ENCODE measurements around the gene SAMHD1. TPM values are rescaled to one million over a fixed set of nuclear protein-coding genes. Genes with fewer than 3 reads are reported as not detected.
A peak's percentile ranks its signal among the peaks of the same experiment; 100 is the strongest.
"Not testable (repeated sequence)": the region's sequence is repeated elsewhere in the genome, so short reads cannot be mapped to it uniquely, and the experiment has no call there.

SAMHD1 gene
- total RNA-seq, 5 donors from 2014 or later (not counting 1 experiment from before 2014, with no cell fraction given), result 218 to 437 (median 244) TPM

GRCh38 chr20:36917240-36917639 is 34.3 kb downstream of the SAMHD1 start:
- no peak for DNase-seq
- POLR2A ChIA-PET, result interaction anchor here in 1 of 2 donors (0.6 to 1.2 kb wide), 2 partner anchors 16 to 127 kb away, joined by 3 to 6 read pairs; no protein-coding TSS in a partner anchor
- ATAC-seq (replicated peaks in 1 of 4), result no peak
- H3K27me3 Mint-ChIP-seq, result no peaks in the 10 kb centered on the region
- no peaks in the 10 kb centered on the region for H3K9me3 Mint-ChIP-seq
- H3K36me3 Mint-ChIP-seq, result peaks cover 27% of the 10 kb centered on the region
- Histone ChIP-seq H3K27me3 (replicated peaks in 1 of 2; ENCODE audit: control insufficient read depth in 2 of 2, extremely low read depth in 1 of 2, insufficient read depth in 2 of 2, low read length in 1 of 2) (no peaks in the 10 kb centered on the region), H3K4me1 (ENCODE audit: control insufficient read depth in 1 of 2, extremely low read depth in 1 of 2, insufficient read depth in 2 of 2, low read length in 2 of 2) (peaks cover 0 to 15% of the 10 kb centered on the region in 2 experiments), H3K36me3 (ENCODE audit: control insufficient read depth in 2 of 2, extremely low read depth in 1 of 2, insufficient read depth in 1 of 2, low read length in 1 of 2) (peaks cover 13 to 85% of the 10 kb centered on the region in 2 donors), H3K27ac (ENCODE audit: low read length) (no peak overlapping the region), H3K4me3 (ENCODE audit: control insufficient read depth in 1 of 2, extremely low read depth in 1 of 2, low read length in 1 of 2) (no peak overlapping the region), H3K9me3 (no peaks in the 10 kb centered on the region)
- no peak overlapping the region for H3K4me3 Mint-ChIP-seq
- CTCF ChIA-PET, result interaction anchor here in 1 of 2 donors (0.6 to 1.5 kb wide), 2 partner anchors 91 to 128 kb away, joined by 3 read pairs; no protein-coding TSS in a partner anchor
- H3K4me1 Mint-ChIP-seq, result peaks cover 0 to 16% (median 13%) of the 10 kb centered on the region in 3 donors
- WGBS (ENCODE audit: insufficient coverage), result no CpG with 5 or more reads among the region's 6 CpGs
- H3K27ac Mint-ChIP-seq, result peak overlapping the region in 1 of 2 donors; percentile 22

GRCh38 chr20:36916199-36916598 is 35.3 kb downstream of the SAMHD1 start:
- H3K9me3 ChIP-seq, result no peaks in the 10 kb centered on the region
- peaks cover 37% of the 10 kb centered on the region for H3K36me3 Mint-ChIP-seq
- H3K4me3 Mint-ChIP-seq, result no peak overlapping the region
- no peak for ATAC-seq (replicated peaks in 1 of 4)
- no peak overlapping the region for H3K4me3 ChIP-seq (ENCODE audit: control insufficient read depth in 1 of 2, extremely low read depth in 1 of 2, low read length in 1 of 2)
- H3K4me1 ChIP-seq (ENCODE audit: control insufficient read depth in 1 of 2, extremely low read depth in 1 of 2, insufficient read depth in 2 of 2, low read length in 2 of 2), result peaks cover 0 to 14% of the 10 kb centered on the region in 2 experiments
- no peaks in the 10 kb centered on the region for H3K27me3 Mint-ChIP-seq
- no peak overlapping the region for H3K27ac ChIP-seq (ENCODE audit: low read length)
- no peaks in the 10 kb centered on the region for H3K9me3 Mint-ChIP-seq
- no peak for DNase-seq
- H3K27ac Mint-ChIP-seq, result peak overlapping the region in 1 of 2 donors; percentile 52
- peaks cover 0 to 16% (median 13%) of the 10 kb centered on the region in 3 donors for H3K4me1 Mint-ChIP-seq
- no peaks in the 10 kb centered on the region for H3K27me3 ChIP-seq (replicated peaks in 1 of 2; ENCODE audit: control insufficient read depth in 2 of 2, extremely low read depth in 1 of 2, insufficient read depth in 2 of 2, low read length in 1 of 2)
- WGBS (ENCODE audit: insufficient coverage), result 90% methylated on average over 2 of the region's 2 CpGs
- ChIA-PET POLR2A (interaction anchor here in 1 of 2 donors (0.5 kb wide), 1 partner anchor 156 kb away, joined by 3 read pairs; no protein-coding TSS in a partner anchor), CTCF (interaction anchor here (0.6 to 1.1 kb wide), 2 partner anchors 9 to 11 kb away, joined by 3 read pairs; no protein-coding TSS in a partner anchor)
- peaks cover 13 to 88% of the 10 kb centered on the region in 2 donors for H3K36me3 ChIP-seq (ENCODE audit: control insufficient read depth in 2 of 2, extremely low read depth in 1 of 2, insufficient read depth in 1 of 2, low read length in 1 of 2)

- ChIA-PET POLR2A (interaction anchor here (0.6 to 0.7 kb wide), 3 partner anchors 8 to 134 kb away, joined by 3 read pairs; no protein-coding TSS in a partner anchor), CTCF (interaction anchor here in 1 of 2 donors (0.8 kb wide), 1 partner anchor 13 kb away, joined by 3 read pairs; no protein-coding TSS in a partner anchor)
- peak overlapping the region in 1 of 2 donors; percentile 2 for H3K27ac Mint-ChIP-seq
- ATAC-seq (replicated peaks in 1 of 4), result no peak
- peaks cover 40% of the 10 kb centered on the region for H3K36me3 Mint-ChIP-seq
- Histone ChIP-seq H3K4me3 (ENCODE audit: control insufficient read depth in 1 of 2, extremely low read depth in 1 of 2, low read length in 1 of 2) (no peak overlapping the region), H3K36me3 (ENCODE audit: control insufficient read depth in 2 of 2, extremely low read depth in 1 of 2, insufficient read depth in 1 of 2, low read length in 1 of 2) (peaks cover 4 to 89% of the 10 kb centered on the region in 2 donors), H3K27ac (ENCODE audit: low read length) (no peak overlapping the region), H3K4me1 (ENCODE audit: control insufficient read depth in 1 of 2, extremely low read depth in 1 of 2, insufficient read depth in 2 of 2, low read length in 2 of 2) (no peaks in the 10 kb centered on the region), H3K9me3 (no peaks in the 10 kb centered on the region), H3K27me3 (replicated peaks in 1 of 2; ENCODE audit: control insufficient read depth in 2 of 2, extremely low read depth in 1 of 2, insufficient read depth in 2 of 2, low read length in 1 of 2) (no peaks in the 10 kb centered on the region)
- H3K4me3 Mint-ChIP-seq, result no peak overlapping the region
- no peaks in the 10 kb centered on the region for H3K27me3 Mint-ChIP-seq
- no peaks in the 10 kb centered on the region for H3K9me3 Mint-ChIP-seq
- WGBS (ENCODE audit: insufficient coverage), result 89% methylated on average over 3 of the region's 4 CpGs
- no peak for DNase-seq
- peaks cover 15 to 19% (median 15%) of the 10 kb centered on the region in 3 donors for H3K4me1 Mint-ChIP-seq
Measured at GRCh38 chr20:36908603-36909002, 42.9 kb downstream of the SAMHD1 start.

GRCh38 chr20:36906086-36906485 is 45.4 kb downstream of the SAMHD1 start:
- Mint-ChIP-seq H3K36me3 (peaks cover 41% of the 10 kb centered on the region), H3K27ac (peak overlapping the region; percentile 24 to 25), H3K4me1 (peaks cover 15 to 20% (median 16%) of the 10 kb centered on the region in 3 donors)
- H3K27ac ChIP-seq (ENCODE audit: low read length); H3K27me3 Mint-ChIP-seq; H3K9me3 Mint-ChIP-seq; CTCF ChIA-PET; DNase-seq; H3K27me3 ChIP-seq (replicated peaks in 1 of 2; ENCODE audit: control insufficient read depth in 2 of 2, extremely low read depth in 1 of 2, insufficient read depth in 2 of 2, low read length in 1 of 2); H3K4me3 ChIP-seq (ENCODE audit: control insufficient read depth in 1 of 2, extremely low read depth in 1 of 2, low read length in 1 of 2); H3K9me3 ChIP-seq; ATAC-seq (replicated peaks in 1 of 4); H3K4me1 ChIP-seq (ENCODE audit: control insufficient read depth in 1 of 2, extremely low read depth in 1 of 2, insufficient read depth in 2 of 2, low read length in 2 of 2); H3K4me3 Mint-ChIP-seq; POLR2A ChIA-PET: not testable (repeated sequence)
- H3K36me3 ChIP-seq (ENCODE audit: control insufficient read depth in 2 of 2, extremely low read depth in 1 of 2, insufficient read depth in 1 of 2, low read length in 1 of 2), result peaks cover 4 to 91% of the 10 kb centered on the region in 2 donors
- WGBS (ENCODE audit: insufficient coverage), result no CpG with 5 or more reads among the region's 7 CpGs

- H3K4me3 Mint-ChIP-seq; H3K27me3 ChIP-seq (replicated peaks in 1 of 2; ENCODE audit: control insufficient read depth in 2 of 2, extremely low read depth in 1 of 2, insufficient read depth in 2 of 2, low read length in 1 of 2); H3K9me3 ChIP-seq; H3K4me3 ChIP-seq (ENCODE audit: control insufficient read depth in 1 of 2, extremely low read depth in 1 of 2, low read length in 1 of 2); DNase-seq; CTCF ChIA-PET; ATAC-seq (replicated peaks in 1 of 4); H3K27ac ChIP-seq (ENCODE audit: low read length); H3K27me3 Mint-ChIP-seq; H3K4me1 ChIP-seq (ENCODE audit: control insufficient read depth in 1 of 2, extremely low read depth in 1 of 2, insufficient read depth in 2 of 2, low read length in 2 of 2); H3K9me3 Mint-ChIP-seq: not testable (repeated sequence)
- WGBS (ENCODE audit: insufficient coverage), result 100% methylated on average over 2 of the region's 10 CpGs
- H3K36me3 ChIP-seq (ENCODE audit: control insufficient read depth in 2 of 2, extremely low read depth in 1 of 2, insufficient read depth in 1 of 2, low read length in 1 of 2), result peaks cover 4 to 91% of the 10 kb centered on the region in 2 donors
- Mint-ChIP-seq H3K36me3 (peaks cover 43% of the 10 kb centered on the region), H3K4me1 (peaks cover 15 to 22% (median 16%) of the 10 kb centered on the region in 3 donors), H3K27ac (peak overlapping the region in 1 of 2 donors; percentile 81)
- POLR2A ChIA-PET, result interaction anchor here in 1 of 2 donors (0.7 kb wide), 1 partner anchor 23 kb away, joined by 4 read pairs; no protein-coding TSS in a partner anchor
Measured at GRCh38 chr20:36905566-36905965, 45.9 kb downstream of the SAMHD1 start.

GRCh38 chr20:36904690-36905089 is 46.8 kb downstream of the SAMHD1 start:
- H3K27me3 ChIP-seq (replicated peaks in 1 of 2; ENCODE audit: control insufficient read depth in 2 of 2, extremely low read depth in 1 of 2, insufficient read depth in 2 of 2, low read length in 1 of 2), result no peaks in the 10 kb centered on the region
- Mint-ChIP-seq H3K36me3 (peaks cover 45% of the 10 kb centered on the region), H3K9me3 (no peaks in the 10 kb centered on the region), H3K4me3 (peak overlapping the region in 1 of 3 donors; percentile 32), H3K27ac (peak overlapping the region; percentile 65 to 81), H3K4me1 (peaks cover 15 to 22% (median 16%) of the 10 kb centered on the region in 3 donors), H3K27me3 (no peaks in the 10 kb centered on the region)
- H3K27ac ChIP-seq (ENCODE audit: low read length), result peak overlapping the region; percentile 39
- no peak overlapping the region for H3K4me3 ChIP-seq (ENCODE audit: control insufficient read depth in 1 of 2, extremely low read depth in 1 of 2, low read length in 1 of 2)
- WGBS (ENCODE audit: insufficient coverage), result no CpG with 5 or more reads among the region's 2 CpGs
- POLR2A ChIA-PET, result interaction anchor here in 1 of 2 donors (0.5 to 1.0 kb wide), 3 partner anchors 14 to 179 kb away, joined by 3 to 4 read pairs (median 3); no protein-coding TSS in a partner anchor
- peaks cover 4 to 91% of the 10 kb centered on the region in 2 donors for H3K36me3 ChIP-seq (ENCODE audit: control insufficient read depth in 2 of 2, extremely low read depth in 1 of 2, insufficient read depth in 1 of 2, low read length in 1 of 2)
- H3K9me3 ChIP-seq, result no peaks in the 10 kb centered on the region
- ATAC-seq (replicated peaks in 1 of 4), result peak in 1 of 4 experiments; percentile 47
- no peak for DNase-seq
- CTCF ChIA-PET, result interaction anchor here (0.6 to 1.0 kb wide), 2 partner anchors 11 to 15 kb away, joined by 3 read pairs; no protein-coding TSS in a partner anchor
- H3K4me1 ChIP-seq (ENCODE audit: control insufficient read depth in 1 of 2, extremely low read depth in 1 of 2, insufficient read depth in 2 of 2, low read length in 2 of 2), result no peaks in the 10 kb centered on the region
